K562 (cell line): ENCODE results near the gene ZFP69B. TPM values are rescaled to one million over a fixed set of nuclear protein-coding genes. Genes with fewer than 3 reads are reported as not detected.

ENCODE experiments used
- CREM ChIP-seq: IDR thresholded peaks from 2 replicates; pipeline ENCODE4 v1.6.1; 2014; ENCODE audit warnings: antibody characterized with exemption, low read depth
- ID3 ChIP-seq, 2 experiments: fragments of 250-450 bp in 1 of 2; fragments of 450-650 bp in 1 of 2; sonication (Bioruptor Pico) in 1 of 2; IDR thresholded peaks; 2 replicates each; pipeline versions ENCODE4 v1.6.1 to v1.8.0; 2016 to 2021; ENCODE audit warnings: mild to moderate bottlenecking in 2 of 2, moderate library complexity in 2 of 2, missing compliant biosample characterization in 1 of 2, missing genetic modification characterization in 1 of 2
- NBN ChIP-seq: fragments of 450-650 bp; IDR thresholded peaks from 2 replicates; pipeline ENCODE4 v1.6.1; 2016; ENCODE audit warnings: low read depth, mild to moderate bottlenecking
- POLR2H ChIP-seq: IDR thresholded peaks from 2 replicates; pipeline ENCODE4 v1.6.1; 2016; ENCODE audit warnings: missing genetic modification characterization, low read depth, mild to moderate bottlenecking, control low read depth, missing compliant biosample characterization, moderate library complexity
- ZFPM2 ChIP-seq: fragments of 250-450 bp; sonication (Bioruptor Pico); IDR thresholded peaks from 2 replicates; pipeline ENCODE4 v1.5.1; 2022; ENCODE audit warnings: mild to moderate bottlenecking
- ZNF354B ChIP-seq: fragments of 250-450 bp; sonication (Bioruptor Pico); IDR thresholded peaks from 2 replicates; pipeline ENCODE4 v1.4.0; 2020
- polyA plus RNA-seq, 8 experiments: library from polyadenylated mRNA; depleted of rRNA in 4 of 8; stranded (reverse) in 5 of 8; unstranded in 3 of 8; fragments of >200 nt; fragmentation: Nextera tagmentation in 2 of 8; fragmentation: Illumina TruSeq in 1 of 8; extraction: Ambion mirVana in 2 of 8; extraction: Trizol in 1 of 8; gene quantifications; 2 replicates each; pipeline versions ENCODE4 v1.2.1 to v1.2.3, GENCODE V29; 2011 to 2014; ENCODE audit warnings: inconsistent platforms in 1 of 8, missing spikeins in 1 of 8
- total RNA-seq, 7 experiments: library from RNA; depleted of rRNA in 6 of 7; stranded (reverse); fragments of >200 nt in 6 of 7; fragmentation: Illumina TruSeq in 2 of 7; extraction: Trizol in 2 of 7; gene quantifications; 2 replicates each; pipeline versions ENCODE4 v1.2.1 to v1.2.3, GENCODE V29; 2011 to 2021; ENCODE audit warnings: low replicate concordance in 1 of 7
- TF ChIP-seq, protein P1 (sequence below): fragments of 450-650 bp; IDR thresholded peaks from 2 replicates; pipeline ENCODE4 v1.6.1; 2016; ENCODE audit warnings: mild to moderate bottlenecking, moderate library complexity
- TF ChIP-seq, protein P2 (sequence below): sonication (generic); formaldehyde crosslinking; IDR thresholded peaks from 2 replicates; pipeline ENCODE4 v1.8.1; 2023; ENCODE audit warnings: mild to moderate bottlenecking, missing genetic modification reagents, moderate library complexity

The ZFP69B gene
- total and polyA plus RNA-seq, 9 of the 15 experiments (the other 6 are each of a cell fraction or from before 2014, with no cell fraction given) = 1.6 to 10.3 (median 8.4) TPM

DNA sequence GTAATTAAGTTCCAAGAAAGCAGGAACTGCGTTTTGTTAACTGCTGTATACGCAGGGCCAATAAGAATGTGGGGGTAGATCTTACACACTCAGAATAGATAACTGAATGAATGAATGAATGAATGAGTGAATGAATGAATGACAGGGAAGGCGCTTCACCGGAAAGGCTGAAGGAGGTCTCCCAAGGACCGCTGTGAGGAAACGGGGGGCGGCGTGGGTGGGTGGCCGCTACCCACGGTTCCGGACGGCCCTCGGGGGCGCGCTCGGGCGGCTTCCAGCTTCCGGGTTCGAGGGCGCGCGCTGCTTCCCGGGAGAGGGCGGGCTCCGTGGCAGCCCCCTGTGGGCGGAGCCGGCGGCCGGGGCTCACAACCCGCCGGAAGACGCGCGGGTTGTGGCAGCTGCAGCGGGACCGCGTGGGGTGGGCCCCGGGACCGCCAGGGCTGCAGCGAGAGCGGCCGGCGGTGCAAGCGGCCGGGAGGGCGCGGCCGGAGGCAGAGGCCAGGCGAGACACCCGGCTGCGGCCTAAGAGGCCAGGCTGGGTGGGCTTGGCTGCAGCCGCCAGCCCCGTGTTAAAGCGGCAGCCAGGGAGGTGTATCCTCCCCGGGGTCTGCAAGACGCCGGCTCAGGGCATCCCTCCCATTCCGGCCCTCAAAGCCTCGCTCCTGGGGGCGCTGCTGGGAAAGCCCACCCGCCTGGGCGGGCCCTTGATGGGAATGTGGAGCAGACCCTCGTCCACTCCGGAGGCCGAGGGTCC is 26.8 kb downstream of the ZFP69B start, which contains the start of gene ZFP69 (continued):
- TF ChIP-seq, protein P1, sequence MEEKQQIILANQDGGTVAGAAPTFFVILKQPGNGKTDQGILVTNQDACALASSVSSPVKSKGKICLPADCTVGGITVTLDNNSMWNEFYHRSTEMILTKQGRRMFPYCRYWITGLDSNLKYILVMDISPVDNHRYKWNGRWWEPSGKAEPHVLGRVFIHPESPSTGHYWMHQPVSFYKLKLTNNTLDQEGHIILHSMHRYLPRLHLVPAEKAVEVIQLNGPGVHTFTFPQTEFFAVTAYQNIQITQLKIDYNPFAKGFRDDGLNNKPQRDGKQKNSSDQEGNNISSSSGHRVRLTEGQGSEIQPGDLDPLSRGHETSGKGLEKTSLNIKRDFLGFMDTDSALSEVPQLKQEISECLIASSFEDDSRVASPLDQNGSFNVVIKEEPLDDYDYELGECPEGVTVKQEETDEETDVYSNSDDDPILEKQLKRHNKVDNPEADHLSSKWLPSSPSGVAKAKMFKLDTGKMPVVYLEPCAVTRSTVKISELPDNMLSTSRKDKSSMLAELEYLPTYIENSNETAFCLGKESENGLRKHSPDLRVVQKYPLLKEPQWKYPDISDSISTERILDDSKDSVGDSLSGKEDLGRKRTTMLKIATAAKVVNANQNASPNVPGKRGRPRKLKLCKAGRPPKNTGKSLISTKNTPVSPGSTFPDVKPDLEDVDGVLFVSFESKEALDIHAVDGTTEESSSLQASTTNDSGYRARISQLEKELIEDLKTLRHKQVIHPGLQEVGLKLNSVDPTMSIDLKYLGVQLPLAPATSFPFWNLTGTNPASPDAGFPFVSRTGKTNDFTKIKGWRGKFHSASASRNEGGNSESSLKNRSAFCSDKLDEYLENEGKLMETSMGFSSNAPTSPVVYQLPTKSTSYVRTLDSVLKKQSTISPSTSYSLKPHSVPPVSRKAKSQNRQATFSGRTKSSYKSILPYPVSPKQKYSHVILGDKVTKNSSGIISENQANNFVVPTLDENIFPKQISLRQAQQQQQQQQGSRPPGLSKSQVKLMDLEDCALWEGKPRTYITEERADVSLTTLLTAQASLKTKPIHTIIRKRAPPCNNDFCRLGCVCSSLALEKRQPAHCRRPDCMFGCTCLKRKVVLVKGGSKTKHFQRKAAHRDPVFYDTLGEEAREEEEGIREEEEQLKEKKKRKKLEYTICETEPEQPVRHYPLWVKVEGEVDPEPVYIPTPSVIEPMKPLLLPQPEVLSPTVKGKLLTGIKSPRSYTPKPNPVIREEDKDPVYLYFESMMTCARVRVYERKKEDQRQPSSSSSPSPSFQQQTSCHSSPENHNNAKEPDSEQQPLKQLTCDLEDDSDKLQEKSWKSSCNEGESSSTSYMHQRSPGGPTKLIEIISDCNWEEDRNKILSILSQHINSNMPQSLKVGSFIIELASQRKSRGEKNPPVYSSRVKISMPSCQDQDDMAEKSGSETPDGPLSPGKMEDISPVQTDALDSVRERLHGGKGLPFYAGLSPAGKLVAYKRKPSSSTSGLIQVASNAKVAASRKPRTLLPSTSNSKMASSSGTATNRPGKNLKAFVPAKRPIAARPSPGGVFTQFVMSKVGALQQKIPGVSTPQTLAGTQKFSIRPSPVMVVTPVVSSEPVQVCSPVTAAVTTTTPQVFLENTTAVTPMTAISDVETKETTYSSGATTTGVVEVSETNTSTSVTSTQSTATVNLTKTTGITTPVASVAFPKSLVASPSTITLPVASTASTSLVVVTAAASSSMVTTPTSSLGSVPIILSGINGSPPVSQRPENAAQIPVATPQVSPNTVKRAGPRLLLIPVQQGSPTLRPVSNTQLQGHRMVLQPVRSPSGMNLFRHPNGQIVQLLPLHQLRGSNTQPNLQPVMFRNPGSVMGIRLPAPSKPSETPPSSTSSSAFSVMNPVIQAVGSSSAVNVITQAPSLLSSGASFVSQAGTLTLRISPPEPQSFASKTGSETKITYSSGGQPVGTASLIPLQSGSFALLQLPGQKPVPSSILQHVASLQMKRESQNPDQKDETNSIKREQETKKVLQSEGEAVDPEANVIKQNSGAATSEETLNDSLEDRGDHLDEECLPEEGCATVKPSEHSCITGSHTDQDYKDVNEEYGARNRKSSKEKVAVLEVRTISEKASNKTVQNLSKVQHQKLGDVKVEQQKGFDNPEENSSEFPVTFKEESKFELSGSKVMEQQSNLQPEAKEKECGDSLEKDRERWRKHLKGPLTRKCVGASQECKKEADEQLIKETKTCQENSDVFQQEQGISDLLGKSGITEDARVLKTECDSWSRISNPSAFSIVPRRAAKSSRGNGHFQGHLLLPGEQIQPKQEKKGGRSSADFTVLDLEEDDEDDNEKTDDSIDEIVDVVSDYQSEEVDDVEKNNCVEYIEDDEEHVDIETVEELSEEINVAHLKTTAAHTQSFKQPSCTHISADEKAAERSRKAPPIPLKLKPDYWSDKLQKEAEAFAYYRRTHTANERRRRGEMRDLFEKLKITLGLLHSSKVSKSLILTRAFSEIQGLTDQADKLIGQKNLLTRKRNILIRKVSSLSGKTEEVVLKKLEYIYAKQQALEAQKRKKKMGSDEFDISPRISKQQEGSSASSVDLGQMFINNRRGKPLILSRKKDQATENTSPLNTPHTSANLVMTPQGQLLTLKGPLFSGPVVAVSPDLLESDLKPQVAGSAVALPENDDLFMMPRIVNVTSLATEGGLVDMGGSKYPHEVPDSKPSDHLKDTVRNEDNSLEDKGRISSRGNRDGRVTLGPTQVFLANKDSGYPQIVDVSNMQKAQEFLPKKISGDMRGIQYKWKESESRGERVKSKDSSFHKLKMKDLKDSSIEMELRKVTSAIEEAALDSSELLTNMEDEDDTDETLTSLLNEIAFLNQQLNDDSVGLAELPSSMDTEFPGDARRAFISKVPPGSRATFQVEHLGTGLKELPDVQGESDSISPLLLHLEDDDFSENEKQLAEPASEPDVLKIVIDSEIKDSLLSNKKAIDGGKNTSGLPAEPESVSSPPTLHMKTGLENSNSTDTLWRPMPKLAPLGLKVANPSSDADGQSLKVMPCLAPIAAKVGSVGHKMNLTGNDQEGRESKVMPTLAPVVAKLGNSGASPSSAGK = peak; percentile 64
- no peak; the same call in 1 of the 2 replicates for TF ChIP-seq POLR2H (tag)
- peak; percentile 58; the same call in 1 of the 2 replicates for TF ChIP-seq NBN
- no peak for TF ChIP-seq ZNF354B (CRISPR knock-in tag)
- peak; percentile 27; the same call in 1 of the 2 replicates for TF ChIP-seq CREM
- TF ChIP-seq ID3 (CRISPR knock-in tag; IDR thresholded peaks at IDR 0.05) = no peak
- peak; percentile 86 for TF ChIP-seq ID3 (tag; IDR thresholded peaks at IDR 0.05)
- TF ChIP-seq, protein P2, sequence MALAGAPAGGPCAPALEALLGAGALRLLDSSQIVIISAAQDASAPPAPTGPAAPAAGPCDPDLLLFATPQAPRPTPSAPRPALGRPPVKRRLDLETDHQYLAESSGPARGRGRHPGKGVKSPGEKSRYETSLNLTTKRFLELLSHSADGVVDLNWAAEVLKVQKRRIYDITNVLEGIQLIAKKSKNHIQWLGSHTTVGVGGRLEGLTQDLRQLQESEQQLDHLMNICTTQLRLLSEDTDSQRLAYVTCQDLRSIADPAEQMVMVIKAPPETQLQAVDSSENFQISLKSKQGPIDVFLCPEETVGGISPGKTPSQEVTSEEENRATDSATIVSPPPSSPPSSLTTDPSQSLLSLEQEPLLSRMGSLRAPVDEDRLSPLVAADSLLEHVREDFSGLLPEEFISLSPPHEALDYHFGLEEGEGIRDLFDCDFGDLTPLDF = peak; percentile 93; the same call in 1 of the 2 replicates
- 0 out of 2 replicates have a peak, but pooled peaks have one; percentile 63 for TF ChIP-seq ZFPM2 (CRISPR knock-in tag)
